ENCODE data around the gene LHFPL3. TPM values are rescaled to one million over a fixed set of nuclear protein-coding genes. Genes with fewer than 3 reads are reported as not detected.

The LHFPL3 gene
- total and polyA plus RNA-seq, 2 donors (not counting 1 experiment from before 2014, with no cell fraction given), result not detected

GRCh38 chr7:104306793-104307192 lies 21.6 kb upstream of the LHFPL3 start:
- no peak overlapping the region for H3K4me2 ChIP-seq (ENCODE audit: extremely low read depth, insufficient read depth, low read length)
- H2AFZ ChIP-seq (ENCODE audit: low read length), result no peak overlapping the region
- H3K9me3 ChIP-seq (ENCODE audit: control insufficient read depth, insufficient read depth, low read depth, low read length), result no peaks in the 10 kb centered on the region
- no peaks in the 10 kb centered on the region for H3K79me2 ChIP-seq (ENCODE audit: control insufficient read depth, insufficient read depth, low read length)
- H3K4me1 ChIP-seq (ENCODE audit: control insufficient read depth, extremely low read depth, insufficient read depth, low read length), result no peaks in the 10 kb centered on the region
- H4K20me1 ChIP-seq (ENCODE audit: control insufficient read depth, extremely low read depth, insufficient read depth, low read length), result no peaks in the 10 kb centered on the region
- no peak overlapping the region for H3K27ac ChIP-seq (ENCODE audit: insufficient read depth, low read length)
- TF ChIP-seq CTCF (conservative IDR thresholded peaks at IDR 0.05 in 1 of 2, IDR thresholded peaks at IDR 0.05 in 1 of 2; ENCODE audit: low read depth in 1 of 2, low read length in 2 of 2) (no peak), EZH2 (IDR thresholded peaks at IDR 0.05; ENCODE audit: low read length, missing control alignments) (no peak)
- no peaks in the 10 kb centered on the region for H3K27me3 ChIP-seq (ENCODE audit: control insufficient read depth, insufficient read depth, low read length)
- no peak for DNase-seq (ENCODE audit: low read depth in 2 of 2)
- no peak overlapping the region for H3K4me3 ChIP-seq (replicated peaks in 1 of 4; ENCODE audit: control extremely low read depth in 1 of 4, insufficient read depth in 1 of 4, low read depth in 3 of 4, low read length in 4 of 4)
- H3K36me3 ChIP-seq (ENCODE audit: control insufficient read depth, insufficient read depth, low read length), result no peaks in the 10 kb centered on the region
- H3K9ac ChIP-seq (ENCODE audit: insufficient read depth, low read length), result no peak overlapping the region

- Histone ChIP-seq H4K20me1 (ENCODE audit: control insufficient read depth, extremely low read depth, insufficient read depth, low read length) (no peaks in the 10 kb centered on the region), H3K36me3 (ENCODE audit: control insufficient read depth, insufficient read depth, low read length) (no peaks in the 10 kb centered on the region), H3K9ac (ENCODE audit: insufficient read depth, low read length) (no peak overlapping the region), H2AFZ (ENCODE audit: low read length) (no peak overlapping the region), H3K4me3 (replicated peaks in 1 of 4; ENCODE audit: control extremely low read depth in 1 of 4, insufficient read depth in 1 of 4, low read depth in 3 of 4, low read length in 4 of 4) (no peak overlapping the region), H3K4me1 (ENCODE audit: control insufficient read depth, extremely low read depth, insufficient read depth, low read length) (no peaks in the 10 kb centered on the region), H3K79me2 (ENCODE audit: control insufficient read depth, insufficient read depth, low read length) (no peaks in the 10 kb centered on the region), H3K9me3 (ENCODE audit: control insufficient read depth, insufficient read depth, low read depth, low read length) (no peaks in the 10 kb centered on the region), H3K4me2 (ENCODE audit: extremely low read depth, insufficient read depth, low read length) (no peak overlapping the region), H3K27ac (ENCODE audit: insufficient read depth, low read length) (no peak overlapping the region), H3K27me3 (ENCODE audit: control insufficient read depth, insufficient read depth, low read length) (no peaks in the 10 kb centered on the region)
- DNase-seq (ENCODE audit: low read depth in 2 of 2), result no peak
- TF ChIP-seq EZH2 (IDR thresholded peaks at IDR 0.05; ENCODE audit: low read length, missing control alignments), result no peak
- TF ChIP-seq CTCF (conservative IDR thresholded peaks at IDR 0.05 in 1 of 2, IDR thresholded peaks at IDR 0.05 in 1 of 2; ENCODE audit: low read depth in 1 of 2, low read length in 2 of 2), result no peak
Measured at GRCh38 chr7:104317948-104318629, 10.3 kb upstream of the LHFPL3 start.

GRCh38 chr7:104327534-104327933 lies 869 bp upstream of the LHFPL3 start:
- H3K36me3 ChIP-seq (ENCODE audit: control insufficient read depth, insufficient read depth, low read length), result no peaks in the 10 kb centered on the region
- no peaks in the 10 kb centered on the region for H4K20me1 ChIP-seq (ENCODE audit: control insufficient read depth, extremely low read depth, insufficient read depth, low read length)
- DNase-seq (ENCODE audit: low read depth in 2 of 2), result no peak
- H3K79me2 ChIP-seq (ENCODE audit: control insufficient read depth, insufficient read depth, low read length), result no peaks in the 10 kb centered on the region
- H3K27me3 ChIP-seq (ENCODE audit: control insufficient read depth, insufficient read depth, low read length), result peaks cover 16% of the 10 kb centered on the region
- H3K4me1 ChIP-seq (ENCODE audit: control insufficient read depth, extremely low read depth, insufficient read depth, low read length), result no peaks in the 10 kb centered on the region
- TF ChIP-seq EZH2 (IDR thresholded peaks at IDR 0.05; ENCODE audit: low read length, missing control alignments) (no peak), CTCF (conservative IDR thresholded peaks at IDR 0.05 in 1 of 2, IDR thresholded peaks at IDR 0.05 in 1 of 2; ENCODE audit: low read depth in 1 of 2, low read length in 2 of 2) (no peak)
- no peak overlapping the region for H3K27ac ChIP-seq (ENCODE audit: insufficient read depth, low read length)
- no peak overlapping the region for H2AFZ ChIP-seq (ENCODE audit: low read length)
- no peaks in the 10 kb centered on the region for H3K9me3 ChIP-seq (ENCODE audit: control insufficient read depth, insufficient read depth, low read depth, low read length)
- no peak overlapping the region for H3K4me2 ChIP-seq (ENCODE audit: extremely low read depth, insufficient read depth, low read length)
- H3K4me3 ChIP-seq (replicated peaks in 1 of 4; ENCODE audit: control extremely low read depth in 1 of 4, insufficient read depth in 1 of 4, low read depth in 3 of 4, low read length in 4 of 4), result no peak overlapping the region
- no peak overlapping the region for H3K9ac ChIP-seq (ENCODE audit: insufficient read depth, low read length)

Measured in fibroblast of lung (primary cell).